GM18858 (cell line): Measurements from ENCODE around the gene COL4A3.

Experiments
- ATAC-seq: cut with Tn5 transposase; IDR thresholded peaks from one replicate; pipeline ENCODE4 v1.9.1; 2021; ENCODE audit not compliant: unreplicated experiment

COL4A3 gene

GRCh38 chr2:227285741-227286236, 121.4 kb downstream of the COL4A3 start:
- no peak for ATAC-seq

DNA sequence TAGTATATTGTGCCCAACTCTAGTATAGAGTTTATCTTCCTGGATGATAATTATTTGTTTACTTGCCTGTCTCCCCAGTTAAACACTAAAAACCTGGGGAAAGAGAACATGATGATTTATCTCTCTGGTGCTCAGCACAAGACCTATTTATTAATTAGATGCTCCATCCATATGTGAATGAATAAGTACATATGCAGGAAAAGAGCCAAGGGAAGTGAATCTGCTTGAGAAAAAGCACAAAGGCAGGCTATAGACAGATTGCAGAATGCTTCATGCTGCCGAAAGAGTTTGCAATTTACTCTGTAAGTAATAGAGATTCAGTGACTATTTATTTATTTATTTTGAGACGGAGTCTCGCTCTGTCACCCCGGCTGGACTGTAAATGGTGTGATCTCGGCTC, 123.3 kb downstream of the COL4A3 start:
- ATAC-seq, result no peak

DNA sequence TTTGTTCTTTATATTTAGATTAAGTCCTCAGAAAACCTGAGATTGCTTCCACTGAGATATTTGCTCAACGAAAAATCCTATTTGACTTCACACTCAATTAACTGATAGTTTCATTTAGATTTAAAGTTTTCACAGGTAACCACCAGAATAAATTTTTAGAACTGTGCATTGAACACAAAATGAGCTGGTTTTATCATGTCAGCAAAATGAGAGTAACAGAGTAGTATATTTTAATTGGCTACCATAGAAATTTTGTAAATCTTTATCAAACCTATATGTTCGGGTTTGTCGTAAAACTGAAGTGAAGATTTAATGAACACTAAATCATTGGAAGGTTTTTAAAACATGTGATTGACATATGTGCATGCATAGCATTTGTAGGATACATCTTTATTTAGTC, 127.9 kb downstream of the COL4A3 start:
- no peak for ATAC-seq

DNA sequence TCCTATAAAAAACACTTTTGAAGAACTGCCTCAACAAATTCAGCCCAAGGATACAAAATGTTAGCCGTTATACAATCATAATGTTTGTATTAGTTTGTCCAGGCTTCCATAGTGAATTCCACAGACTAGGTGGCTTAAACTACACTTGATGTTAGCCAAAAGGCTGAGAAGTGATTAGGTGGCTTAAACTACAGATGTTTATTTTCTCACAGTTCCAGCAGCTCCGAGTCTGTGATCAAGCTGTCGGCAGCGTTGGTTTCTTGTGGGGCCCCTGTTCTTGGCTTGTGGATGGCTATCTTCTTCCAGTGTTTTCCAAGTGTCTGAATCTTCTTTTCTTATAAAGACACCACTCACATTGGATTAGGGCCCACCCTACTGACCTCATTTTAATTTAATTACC, 129.1 kb downstream of the COL4A3 start:
- ATAC-seq, result no peak

DNA sequence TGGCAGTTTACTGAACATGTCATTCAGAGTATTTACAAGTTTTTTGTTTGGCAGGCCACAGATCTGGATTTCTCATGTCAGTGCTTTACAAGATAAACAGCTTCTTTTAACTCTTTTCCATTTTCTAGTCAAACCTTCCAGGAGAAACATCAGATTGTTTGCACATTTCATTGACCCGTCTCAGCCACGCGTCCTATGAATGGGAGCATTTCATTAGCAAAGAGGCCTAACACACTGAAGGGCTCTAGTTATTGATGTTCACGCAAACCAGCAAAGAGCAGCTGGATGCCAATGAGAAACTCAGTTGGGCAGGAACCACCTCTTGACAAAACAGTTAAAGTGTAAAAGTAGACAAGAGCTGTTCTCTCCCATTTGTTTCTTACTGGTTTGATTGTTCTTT, 131.4 kb downstream of the COL4A3 start:
- no peak for ATAC-seq

DNA sequence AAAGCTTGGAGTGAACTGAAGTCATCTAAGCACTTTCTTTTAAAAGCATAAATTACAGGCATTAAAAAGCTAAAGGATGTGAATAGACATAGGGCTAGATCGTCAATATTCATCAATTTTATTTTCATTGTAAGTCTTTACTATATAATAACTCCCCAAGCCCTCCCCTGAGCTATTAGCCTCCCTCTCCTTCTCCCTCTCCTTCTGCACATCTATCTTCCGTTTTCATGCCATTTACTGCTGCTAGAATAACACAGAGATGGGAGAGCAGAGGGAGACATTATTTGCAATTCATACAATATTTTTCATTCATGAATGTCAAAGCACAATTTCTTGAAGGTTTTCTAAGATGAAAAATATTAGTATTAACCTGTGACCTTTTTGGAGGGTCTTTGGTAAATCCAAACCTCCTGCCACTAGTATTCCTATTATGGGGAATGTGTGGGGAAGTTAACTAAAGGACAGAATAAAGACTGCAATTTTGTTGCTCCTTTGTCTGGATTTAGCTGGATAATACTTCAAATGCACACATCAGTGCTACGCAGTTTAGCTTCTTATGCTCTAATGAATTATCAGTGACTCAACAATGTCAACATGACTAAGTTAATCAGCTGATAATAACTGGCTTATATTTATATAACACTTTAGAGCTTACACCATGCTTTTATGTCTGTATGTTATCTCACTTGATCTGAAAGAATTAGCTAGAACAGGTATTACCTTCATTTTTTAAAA, 132.4 kb downstream of the COL4A3 start:
- ATAC-seq, result no peak

DNA sequence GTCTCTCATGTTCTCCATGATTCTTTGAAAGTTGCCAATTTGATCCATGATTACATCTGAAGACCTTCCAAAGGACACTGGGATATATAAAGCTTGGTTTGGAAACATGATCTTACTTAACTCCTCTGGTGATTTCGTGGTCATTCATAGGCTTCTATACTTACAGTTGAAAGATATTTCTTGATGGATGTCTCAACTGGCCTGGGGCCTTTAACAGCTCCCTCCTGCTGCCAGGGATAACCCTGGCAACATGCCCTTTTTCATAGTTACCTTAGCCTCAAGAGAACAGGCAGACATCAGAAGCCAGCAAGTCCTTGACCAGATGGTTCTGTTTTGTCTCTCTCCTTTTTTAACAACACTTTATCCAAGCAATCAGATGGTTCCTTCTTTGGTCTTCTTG, 137.1 kb downstream of the COL4A3 start:
- ATAC-seq, result no peak

DNA sequence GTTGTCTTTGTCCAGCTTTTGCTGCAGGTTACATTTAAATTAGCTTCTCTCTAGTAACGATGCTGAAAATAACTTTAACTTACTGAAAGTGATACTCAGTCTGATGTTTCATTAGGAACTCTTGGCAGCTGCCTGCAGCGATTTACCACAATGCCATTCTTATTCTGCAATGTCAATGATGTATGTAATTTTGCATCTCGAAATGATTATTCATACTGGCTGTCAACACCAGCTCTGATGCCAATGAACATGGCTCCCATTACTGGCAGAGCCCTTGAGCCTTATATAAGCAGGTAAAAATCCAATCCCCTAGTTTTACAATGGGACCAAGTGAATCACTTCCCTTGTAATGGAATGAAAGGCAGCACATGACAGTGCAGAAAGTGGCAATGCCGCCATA, 144.4 kb downstream of the COL4A3 start:
- ATAC-seq, result peak; percentile 90

DNA sequence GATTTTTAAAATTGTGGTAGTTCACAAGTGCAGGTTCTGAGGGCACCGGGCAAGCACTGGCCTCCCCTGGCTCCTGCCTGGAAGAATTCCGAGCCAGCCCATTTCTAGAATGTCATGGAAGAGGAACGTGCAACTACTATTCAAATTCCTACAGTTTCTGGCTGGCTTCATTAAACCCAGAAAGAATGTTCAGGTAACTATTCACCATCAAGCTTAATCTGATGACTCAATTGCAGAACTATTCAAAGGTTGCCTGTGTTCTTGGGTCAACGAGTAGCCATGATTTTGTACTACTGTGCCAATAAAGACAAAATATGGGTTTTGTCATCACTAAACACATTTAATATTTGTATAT, 146.3 kb downstream of the COL4A3 start:
- ATAC-seq, result no peak

DNA sequence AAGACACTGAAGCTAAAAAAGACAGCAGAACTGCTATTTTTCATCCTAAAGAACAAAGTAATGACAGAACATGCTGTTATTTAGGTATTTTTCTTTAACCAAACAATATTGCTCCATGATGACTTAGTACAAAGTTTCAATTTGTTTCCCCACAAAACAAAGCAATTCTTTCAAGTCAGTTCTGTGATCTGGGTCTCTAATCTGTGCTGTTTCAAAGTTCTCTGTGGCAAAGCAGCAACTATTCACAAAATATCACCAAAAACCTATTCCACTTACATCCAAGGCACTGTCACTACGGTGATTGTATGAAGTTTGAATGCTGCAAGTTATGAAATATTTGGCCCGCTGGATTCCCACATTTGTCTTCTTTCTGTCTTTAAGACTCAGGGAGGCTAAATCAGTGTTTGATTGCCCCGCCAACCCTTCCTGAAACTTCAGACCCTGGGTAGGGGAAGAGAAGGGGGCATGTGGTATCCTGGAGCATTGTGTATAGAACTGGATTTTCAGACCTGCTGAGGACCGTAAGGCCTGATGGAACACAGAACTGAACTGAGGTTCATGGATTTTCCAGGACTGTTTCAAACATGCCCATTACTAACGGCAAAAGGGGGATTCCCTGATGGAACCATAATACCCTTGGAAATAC, 147.6 kb downstream of the COL4A3 start:
- no peak for ATAC-seq

DNA sequence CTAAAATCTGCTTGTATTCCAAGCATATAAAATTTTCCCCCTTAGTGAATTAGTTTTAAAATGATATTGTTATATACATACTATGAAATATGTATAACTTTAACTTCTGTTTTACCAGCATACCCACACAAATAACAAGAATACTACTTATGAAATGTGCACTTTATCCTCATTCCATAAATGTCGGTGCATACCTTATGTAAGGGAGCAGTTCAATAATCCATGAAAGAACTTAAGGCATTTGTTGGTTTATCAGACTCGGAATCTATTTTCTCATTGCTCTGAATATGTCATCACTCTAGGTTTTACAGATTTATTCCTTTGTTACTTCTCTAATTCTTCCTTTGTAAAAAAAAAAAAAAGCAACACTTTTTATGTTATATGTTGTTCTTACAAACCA, 148.2 kb downstream of the COL4A3 start:
- no peak for ATAC-seq

DNA sequence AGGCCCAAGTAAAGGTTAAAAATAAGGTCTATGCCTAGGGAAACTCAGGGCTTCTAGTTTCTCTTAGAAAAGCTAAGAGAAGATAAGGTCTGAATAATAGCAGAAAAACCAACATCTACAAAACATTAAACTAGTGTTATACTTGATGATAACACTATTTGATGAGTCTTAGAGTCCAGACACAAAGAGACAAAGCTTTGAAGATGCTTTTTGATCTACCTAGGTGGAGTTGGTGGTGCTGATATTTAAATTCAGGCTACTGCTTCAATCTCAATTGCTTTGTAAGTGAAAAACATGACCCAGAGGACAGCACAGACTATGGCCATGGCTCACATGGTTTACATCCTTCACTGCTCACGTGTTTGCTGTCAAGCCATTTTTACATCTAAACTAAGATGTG, 148.9 kb downstream of the COL4A3 start:
- no peak for ATAC-seq

- ATAC-seq, result no peak
Observed at GRCh38 chr2:227317834-227318233, 153.4 kb downstream of the COL4A3 start.

- ATAC-seq, result no peak
Observed at GRCh38 chr2:227320305-227321094, 156.1 kb downstream of the COL4A3 start.

GRCh38 chr2:227322530-227323205, 158.2 kb downstream of the COL4A3 start:
- no peak for ATAC-seq

GRCh38 chr2:227323818-227324217, 159.4 kb downstream of the COL4A3 start:
- ATAC-seq, result no peak

DNA sequence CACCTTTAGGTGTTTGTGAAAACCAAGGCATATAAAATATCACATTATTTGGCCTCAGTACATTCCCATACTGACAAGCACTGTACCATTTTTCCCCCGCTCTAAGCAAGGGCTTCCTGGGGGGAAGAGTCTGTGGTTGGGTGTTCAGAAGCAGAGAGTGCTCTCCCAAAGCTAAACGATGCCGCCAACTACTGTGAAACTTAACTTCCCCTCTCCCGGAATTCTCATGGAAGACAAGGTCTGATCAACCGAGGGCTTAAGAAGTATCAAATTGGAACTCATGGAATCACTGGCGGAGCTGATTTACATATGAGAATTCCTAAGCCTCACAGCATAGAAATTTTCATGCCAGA, 160.2 kb downstream of the COL4A3 start:
- ATAC-seq, result no peak

DNA sequence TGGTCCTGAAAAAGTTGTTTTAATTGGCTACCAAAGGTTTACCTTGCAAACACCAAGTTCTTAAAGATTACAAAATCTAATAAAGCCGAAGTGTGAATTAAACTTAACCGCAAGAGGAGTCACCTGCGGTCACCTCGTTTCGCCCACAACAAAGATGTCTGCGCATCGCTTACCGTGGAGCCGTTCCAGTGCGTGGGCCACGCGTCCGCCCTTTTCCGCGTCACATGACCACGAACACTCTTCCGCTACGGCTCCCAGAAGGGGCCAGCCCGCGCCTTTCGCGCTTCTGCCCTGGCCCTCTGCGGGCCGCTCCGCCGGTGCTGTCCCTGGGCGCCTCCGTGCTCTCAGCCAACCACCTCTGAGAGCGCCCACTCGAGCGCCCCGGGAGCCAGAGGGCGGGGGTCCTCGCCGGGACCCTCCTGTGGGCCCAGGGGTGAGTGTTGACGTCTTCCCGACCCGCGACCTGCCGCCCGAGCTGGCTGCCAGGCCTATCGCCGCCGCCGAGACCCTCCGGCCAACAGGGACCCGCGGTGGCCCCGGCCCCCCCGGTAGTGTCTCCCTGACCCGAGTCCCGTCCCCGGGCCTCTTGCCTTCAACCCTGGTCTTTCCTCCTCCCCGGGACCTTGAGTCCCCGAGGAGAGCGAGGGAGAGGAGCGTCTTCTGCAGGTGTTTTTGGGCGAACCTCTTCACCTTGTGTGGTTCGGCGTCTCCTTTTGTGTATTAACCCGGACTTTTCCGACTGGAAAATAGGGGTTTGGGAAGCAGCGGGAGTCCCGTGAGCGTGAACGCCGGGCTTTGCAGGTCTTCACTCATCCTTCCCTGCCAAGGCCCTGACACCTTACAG, 160.8 kb downstream of the COL4A3 start, which contains the start of gene MFF:
MFF (plus strand) TSS at position 257 of the 844 bp plus-strand sequence. CDS start 5,415 bp downstream, outside the sequence.
- peak; percentile 94 for ATAC-seq

DNA sequence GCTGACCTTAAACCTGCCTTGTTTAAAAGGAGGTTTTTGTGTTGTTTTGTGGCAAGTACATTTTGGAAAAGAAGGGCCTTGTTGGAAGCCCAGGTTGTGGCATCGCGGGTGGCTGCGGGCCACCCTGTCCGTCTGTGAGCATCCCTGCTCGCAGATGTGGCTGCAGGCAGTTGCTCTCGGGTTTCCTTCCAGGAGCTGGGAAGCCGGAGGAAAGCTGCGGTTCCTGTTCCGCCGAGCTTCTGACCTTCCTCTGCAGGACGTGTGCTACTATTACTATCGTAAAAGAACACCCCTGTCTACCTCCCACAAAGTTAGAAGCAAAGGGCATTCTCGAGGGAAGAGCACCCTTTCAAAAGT, 161.4 kb downstream of the COL4A3 start:
- peak; percentile 0 for ATAC-seq

DNA sequence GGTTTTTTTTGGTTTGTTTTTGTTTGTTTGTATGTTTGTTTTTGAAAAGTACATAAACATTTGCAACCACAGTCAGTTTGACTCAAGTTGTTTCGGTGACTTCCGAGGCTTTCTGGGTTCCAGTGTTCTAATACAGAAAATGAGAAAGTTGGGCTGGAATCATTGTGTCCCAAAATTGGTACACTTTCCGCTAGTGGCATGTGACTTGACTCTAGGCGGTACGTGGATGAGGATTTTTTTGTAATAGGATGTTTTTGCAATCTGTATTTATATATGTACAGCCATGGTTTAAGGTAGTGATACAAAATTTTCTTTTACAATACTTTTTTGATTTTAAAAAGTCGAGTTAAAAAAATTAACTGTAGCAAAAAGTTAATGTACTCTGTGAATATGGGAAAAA, 162.4 kb downstream of the COL4A3 start:
- no peak for ATAC-seq

DNA sequence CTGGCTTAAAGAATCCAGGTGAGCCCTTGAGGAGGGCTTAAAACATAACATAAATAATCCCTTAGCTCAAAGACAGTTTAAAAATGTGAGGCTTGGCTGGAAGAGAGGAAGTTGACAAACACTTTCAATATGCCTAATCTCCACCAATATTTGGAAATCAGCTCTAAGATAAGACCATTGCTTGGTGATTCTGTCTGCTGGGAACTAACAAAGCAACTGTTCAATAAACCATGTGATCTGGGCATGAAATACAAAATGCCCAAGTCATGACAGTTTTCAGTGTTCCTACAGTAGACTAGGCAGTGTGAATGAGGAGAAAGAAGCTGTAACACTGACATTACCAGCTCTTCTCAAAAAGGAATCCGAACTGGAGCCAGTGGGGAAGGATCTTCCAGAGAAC, 171.3 kb downstream of the COL4A3 start:
- ATAC-seq, result no peak
